Lung (tissue), 12 donors: Measurements from ENCODE around the gene FAM135A. TPM values are rescaled to one million over a fixed set of nuclear protein-coding genes. Genes with fewer than 3 reads are reported as not detected.

Source experiments
- ATAC-seq: fragments of 200-7000 bp; cut with Tn5 transposase; one replicate; pipeline ENCODE4 v1.9.1; 2020; ENCODE audit warnings: moderate number of reproducible peaks; ENCODE audit not compliant: insufficient read depth, low FRiP score
- DNase-seq, 3 donors: peaks; one replicate each; pipeline ENCODE4 v3.0.0-alpha.2; 2013 to 2017
- H3K27ac ChIP-seq, 2 donors: one replicate each; pipeline ENCODE4 v1.5.1; 2013; ENCODE audit warnings: mild to moderate bottlenecking in 2 of 2, moderate library complexity in 2 of 2, control low read depth in 1 of 2, inconsistent platforms in 1 of 2, low read depth in 1 of 2, low read length in 1 of 2
- H3K27me3 ChIP-seq, 3 donors: one replicate each; pipeline ENCODE4 v1.5.1; 2013; ENCODE audit warnings: low read length in 2 of 3; ENCODE audit not compliant: control insufficient read depth in 3 of 3, insufficient read depth in 3 of 3
- H3K36me3 ChIP-seq, 4 donors: one replicate each; pipeline ENCODE4 v1.5.1; 2013; ENCODE audit warnings: low read length in 4 of 4, mild to moderate bottlenecking in 1 of 4, moderate library complexity in 1 of 4; ENCODE audit not compliant: control insufficient read depth in 4 of 4, insufficient read depth in 4 of 4
- H3K4me1 ChIP-seq, 5 donors: one replicate each; pipeline ENCODE4 v1.5.1; 2013; ENCODE audit warnings: low read length in 5 of 5, mild to moderate bottlenecking in 2 of 5, moderate library complexity in 1 of 5; ENCODE audit not compliant: control insufficient read depth in 5 of 5, insufficient read depth in 5 of 5
- H3K4me3 ChIP-seq: one replicate; pipeline ENCODE4 v1.5.1; 2013; ENCODE audit warnings: mild to moderate bottlenecking, control low read depth, moderate library complexity
- H3K9ac ChIP-seq, 2 donors: one replicate each; pipeline ENCODE4 v1.5.1; 2013; ENCODE audit warnings: low read length in 2 of 2, control low read depth in 1 of 2; ENCODE audit not compliant: insufficient read depth in 1 of 2
- H3K9me3 ChIP-seq, 4 donors: one replicate each; pipeline ENCODE4 v1.5.1; 2013; ENCODE audit warnings: low read length in 3 of 4, mild to moderate bottlenecking in 1 of 4, moderate library complexity in 1 of 4; ENCODE audit not compliant: control insufficient read depth in 4 of 4, insufficient read depth in 3 of 4
- CTCF ChIP-seq: IDR thresholded peaks from 2 replicates; pipeline ENCODE4 v1.5.1; 2012; ENCODE audit warnings: mild to moderate bottlenecking; ENCODE audit errors: control extremely low read depth, extremely low read depth
- WGBS, 2 donors: extraction: QIAGEN DNeasy Blood & Tissue Kit; methylation state at CpG; one replicate each; pipeline ENCODE4 v1.1.7; 2013; 5-methylcytosine and 5-hydroxymethylcytosine counted together
- polyA plus RNA-seq, 2 donors: library from polyadenylated mRNA; stranded (reverse); fragments of 200-250 nt; gene quantifications; one replicate each; pipeline ENCODE4 v1.2.1, GENCODE V29; 2013
- total RNA-seq, 2 donors: library from RNA; depleted of rRNA in 1 of 2; stranded (reverse); fragments of >200 nt in 1 of 2; gene quantifications; one replicate each; pipeline ENCODE4 v1.2.1, GENCODE V29; 2014 to 2021
- donor health status: control.
- donor health status: control.
- donor health status: Bipolar disorder and iron deficiency.
- donor health status: healthy.
- donor health status: DM: yes; HTN: yes; CAD: no.

Gene FAM135A
- total and polyA plus RNA-seq, 4 donors: 8.2 to 62.1 (median 19.5) TPM

GRCh38 chr6:70592391-70593117 lies 179.2 kb downstream of the FAM135A start:
- Histone ChIP-seq H3K4me1 (no peaks in the 10 kb centered on the region), H3K9ac (no peak overlapping the region), H3K27me3 (no peaks in the 10 kb centered on the region), H3K9me3 (no peaks in the 10 kb centered on the region), H3K36me3 (peaks cover 0 to 8% (median 3%) of the 10 kb centered on the region in 4 donors), H3K27ac (no peak overlapping the region), H3K4me3 (no peak overlapping the region)
- 75 to 78% methylated on average over 5 of the region's 5 CpGs for WGBS, 2 donors
- ATAC-seq (no peak), DNase-seq (no peak)
- TF ChIP-seq CTCF: no peak

GRCh38 chr6:70593118-70593486 lies 179.8 kb downstream of the FAM135A start:
- no peak for TF ChIP-seq CTCF
- H3K4me1 ChIP-seq: no peaks in the 10 kb centered on the region
- WGBS, 2 donors: 96 to 100% methylated on average over 3 of the region's 3 CpGs
- H3K36me3 ChIP-seq: peaks cover 0 to 8% (median 3%) of the 10 kb centered on the region in 4 donors
- no peak overlapping the region for H3K27ac ChIP-seq
- H3K9ac ChIP-seq: no peak overlapping the region
- H3K27me3 ChIP-seq: no peaks in the 10 kb centered on the region
- no peaks in the 10 kb centered on the region for H3K9me3 ChIP-seq
- no peak overlapping the region for H3K4me3 ChIP-seq
- DNase-seq (no peak), ATAC-seq (no peak)

GRCh38 chr6:70599187-70599586 lies 185.9 kb downstream of the FAM135A start:
- Histone ChIP-seq H3K4me1 (no peaks in the 10 kb centered on the region), H3K36me3 (peaks cover 0 to 1% (median 0%) of the 10 kb centered on the region in 4 donors), H3K27ac (no peak overlapping the region), H3K9ac (no peak overlapping the region), H3K9me3 (peaks cover 0 to 6% (median 0%) of the 10 kb centered on the region in 4 donors), H3K4me3 (no peak overlapping the region), H3K27me3 (no peaks in the 10 kb centered on the region)
- 68 to 74% methylated on average over 4 of the region's 4 CpGs for WGBS, 2 donors
- TF ChIP-seq CTCF: no peak
- no peak for ATAC-seq
- DNase-seq: no peak
